GM19324 (cell line): ENCODE measurements around the gene SLC1A1.

Experiments
- ATAC-seq: cut with Tn5 transposase; IDR thresholded peaks from one replicate; pipeline ENCODE4 v1.9.1; 2021; ENCODE audit warnings: mild to moderate bottlenecking, moderate library complexity; ENCODE audit not compliant: unreplicated experiment, low FRiP score

Gene SLC1A1

GRCh38 chr9:4573634-4574389 is 83.5 kb downstream of the SLC1A1 start:
- ATAC-seq = no peak

- ATAC-seq = no peak
Observed at GRCh38 chr9:4574657-4575243, 84.5 kb downstream of the SLC1A1 start.

GRCh38 chr9:4575997-4576396 is 85.7 kb downstream of the SLC1A1 start:
- ATAC-seq = no peak

- ATAC-seq = no peak
Observed at GRCh38 chr9:4576448-4576847, 86.2 kb downstream of the SLC1A1 start.

GRCh38 chr9:4579001-4579400 is 88.7 kb downstream of the SLC1A1 start:
- no peak for ATAC-seq

- ATAC-seq = no peak
Observed at GRCh38 chr9:4581035-4581760, 90.9 kb downstream of the SLC1A1 start.

GRCh38 chr9:4581861-4582565 is 91.7 kb downstream of the SLC1A1 start:
- no peak for ATAC-seq

- ATAC-seq = no peak
Observed at GRCh38 chr9:4583001-4583400, 92.7 kb downstream of the SLC1A1 start.

GRCh38 chr9:4584636-4585035 is 94.4 kb downstream of the SLC1A1 start:
- ATAC-seq = no peak

GRCh38 chr9:4585135-4585534 is 94.9 kb downstream of the SLC1A1 start:
- ATAC-seq = no peak

GRCh38 chr9:4588721-4589120 is 98.5 kb downstream of the SLC1A1 start:
- no peak for ATAC-seq

GRCh38 chr9:4590430-4591122 is 100.3 kb downstream of the SLC1A1 start:
- ATAC-seq = no peak

GRCh38 chr9:4591123-4591500 is 100.8 kb downstream of the SLC1A1 start:
- no peak for ATAC-seq

- no peak for ATAC-seq
Observed at GRCh38 chr9:4592295-4592694, 102.0 kb downstream of the SLC1A1 start.

GRCh38 chr9:4592886-4593285 is 102.6 kb downstream of the SLC1A1 start:
- no peak for ATAC-seq

- ATAC-seq = no peak
Observed at GRCh38 chr9:4594545-4594944, 104.3 kb downstream of the SLC1A1 start.

- ATAC-seq = no peak
Observed at GRCh38 chr9:4594994-4595393, 104.7 kb downstream of the SLC1A1 start.

- no peak for ATAC-seq
Observed at GRCh38 chr9:4596165-4596922, 106.1 kb downstream of the SLC1A1 start.

GRCh38 chr9:4600368-4600767 is 110.1 kb downstream of the SLC1A1 start:
- ATAC-seq = no peak

GRCh38 chr9:4603830-4604229 is 113.6 kb downstream of the SLC1A1 start:
- ATAC-seq = no peak
